SK-N-SH (cell line): ENCODE data around the gene ARHGAP11A. TPM values are rescaled to one million over a fixed set of nuclear protein-coding genes. Genes with fewer than 3 reads are reported as not detected.
"Not testable (repeated sequence)": the region's sequence is repeated elsewhere in the genome, so short reads cannot be mapped to it uniquely, and the experiment has no call there.

Experiments used
- CTCF ChIA-PET: fragments of 300-600, 350-600 bp; formaldehyde crosslinking; extraction: SDS; loops from one replicate; lab custom pipeline; 2021; lab: Yijun Ruan, JAX
- POLR2A ChIA-PET: fragments of 350-600 bp; sonication (Branson Sonifier 250); formaldehyde crosslinking; extraction: SDS; loops from one replicate; lab custom pipeline; 2020; ENCODE audit warnings: antibody characterized with exemption, inconsistent platforms; lab: Yijun Ruan, JAX
- DNase-seq: peaks from one replicate; pipeline ENCODE4 v3.0.0; 2012
- H2AFZ ChIP-seq: fragments of 200-600 bp; sonication (generic); 2 replicates; pipeline ENCODE4 v1.8.1; 2016; ENCODE audit warnings: antibody characterized with exemption, mild to moderate bottlenecking, low read depth
- H3F3A ChIP-seq: fragments of 200-600 bp; sonication (generic); replicated peaks from 2 replicates; pipeline ENCODE3; 2016; ENCODE audit warnings: antibody characterized with exemption, mild to moderate bottlenecking; ENCODE audit not compliant: insufficient read depth
- H3K27ac ChIP-seq, 2 experiments: fragments of 200-500 bp in 1 of 2; fragments of 200-600 bp in 1 of 2; sonication (Bioruptor generic) in 1 of 2; sonication (generic), shearing (Covaris generic) in 1 of 2; 2 replicates each; pipeline versions ENCODE4 v1.5.1 to v1.6.1; 2014 to 2016; ENCODE audit warnings: low read depth in 2 of 2, inconsistent platforms in 1 of 2, low read length in 1 of 2, mild to moderate bottlenecking in 1 of 2, mixed read lengths in 1 of 2
- H3K27me3 ChIP-seq: fragments of 200-600 bp; sonication (generic), shearing (Covaris generic); 2 replicates; pipeline ENCODE4 v1.6.1; 2016; ENCODE audit warnings: mixed run types; ENCODE audit not compliant: insufficient read depth
- H3K36me3 ChIP-seq, 2 experiments: fragments of 200-500 bp in 1 of 2; fragments of 200-600 bp in 1 of 2; sonication (Bioruptor generic) in 1 of 2; sonication (generic) in 1 of 2; replicated peaks in 1 of 2; 2 replicates each; pipeline versions ENCODE3 to v1.5.1; 2014 to 2016; ENCODE audit warnings: low read length in 1 of 2, mild to moderate bottlenecking in 1 of 2; ENCODE audit not compliant: insufficient read depth in 2 of 2, control insufficient read depth in 1 of 2
- H3K4me1 ChIP-seq, 2 experiments: fragments of 200-500 bp in 1 of 2; fragments of 200-600 bp in 1 of 2; sonication (Bioruptor generic) in 1 of 2; sonication (generic), shearing (Covaris generic) in 1 of 2; 2 replicates each; pipeline versions ENCODE4 v1.5.1 to v1.6.1; 2014 to 2016; ENCODE audit warnings: low read depth in 1 of 2, low read length in 1 of 2, mixed run types in 1 of 2; ENCODE audit not compliant: insufficient read depth in 2 of 2, control insufficient read depth in 1 of 2
- H3K4me2 ChIP-seq: fragments of 200-600 bp; sonication (generic), shearing (Covaris generic); 2 replicates; pipeline ENCODE4 v1.6.1; 2017; ENCODE audit warnings: mixed run types
- H3K4me3 ChIP-seq, 2 experiments: fragments of 200-500 bp in 1 of 2; fragments of 200-600 bp in 1 of 2; sonication (Bioruptor generic) in 1 of 2; sonication (generic), shearing (Covaris generic) in 1 of 2; 2 replicates each; pipeline versions ENCODE4 v1.5.1 to v1.8.1; 2014 to 2016; ENCODE audit warnings: low read depth in 2 of 2, inconsistent platforms in 1 of 2, low read length in 1 of 2, mild to moderate bottlenecking in 1 of 2, mixed read lengths in 1 of 2, moderate library complexity in 1 of 2
- H3K79me2 ChIP-seq: fragments of 200-600 bp; sonication (generic); 2 replicates; pipeline ENCODE4 v1.8.1; 2017; ENCODE audit warnings: mild to moderate bottlenecking; ENCODE audit not compliant: insufficient read depth
- H3K9ac ChIP-seq: fragments of 200-600 bp; sonication (generic); 2 replicates; pipeline ENCODE4 v1.6.1; 2017; ENCODE audit warnings: mixed run types
- H3K9me2 ChIP-seq: fragments of 200-600 bp; sonication (generic); 2 replicates; pipeline ENCODE4 v1.6.1; 2017; ENCODE audit warnings: mixed run types
- H3K9me3 ChIP-seq: fragments of 200-600 bp; sonication (generic); 2 replicates; pipeline ENCODE4 v1.6.1; 2017; ENCODE audit warnings: mixed run types, mild to moderate bottlenecking, moderate library complexity
- H4K20me1 ChIP-seq: fragments of 200-600 bp; sonication (generic); 2 replicates; pipeline ENCODE4 v1.6.1; 2017; ENCODE audit warnings: mild to moderate bottlenecking, mixed run types; ENCODE audit not compliant: insufficient read depth
- ELF1 ChIP-seq: IDR thresholded peaks from 2 replicates; pipeline ENCODE4 v1.4.0; 2012
- FOXM1 ChIP-seq: IDR thresholded peaks from 2 replicates; pipeline ENCODE4 v1.4.0; 2012; ENCODE audit warnings: low read depth, mild to moderate bottlenecking
- MXI1 ChIP-seq: IDR thresholded peaks from 2 replicates; pipeline ENCODE4 v1.6.1; 2012; ENCODE audit warnings: mild to moderate bottlenecking, low read depth, low read length, improper control_type of control experiment
- SIN3A ChIP-seq: IDR thresholded peaks from 2 replicates; pipeline ENCODE4 v1.6.1; 2012; ENCODE audit warnings: low read depth, mild to moderate bottlenecking, low read length, moderate library complexity, borderline replicate concordance
- TAF1 ChIP-seq: IDR thresholded peaks from 2 replicates; pipeline ENCODE4 v1.6.1; 2012; ENCODE audit warnings: low read depth, mild to moderate bottlenecking, low read length, moderate library complexity, borderline replicate concordance
- WGBS: methylation state at CpG from one replicate; pipeline ENCODE4 v1.1.6; 2017; ENCODE audit warnings: low lambda C conversion rate; 5-methylcytosine and 5-hydroxymethylcytosine counted together
- polyA plus RNA-seq, 3 experiments: library from polyadenylated mRNA; depleted of rRNA; stranded (reverse); fragments of >200 nt; gene quantifications; 2 replicates each; pipeline ENCODE4 v1.2.3, GENCODE V29; 2012
- TF ChIP-seq, protein P1 (sequence below): IDR thresholded peaks from 2 replicates; pipeline ENCODE4 v1.4.0; 2012; ENCODE audit warnings: low read depth

ARHGAP11A gene, protein sequence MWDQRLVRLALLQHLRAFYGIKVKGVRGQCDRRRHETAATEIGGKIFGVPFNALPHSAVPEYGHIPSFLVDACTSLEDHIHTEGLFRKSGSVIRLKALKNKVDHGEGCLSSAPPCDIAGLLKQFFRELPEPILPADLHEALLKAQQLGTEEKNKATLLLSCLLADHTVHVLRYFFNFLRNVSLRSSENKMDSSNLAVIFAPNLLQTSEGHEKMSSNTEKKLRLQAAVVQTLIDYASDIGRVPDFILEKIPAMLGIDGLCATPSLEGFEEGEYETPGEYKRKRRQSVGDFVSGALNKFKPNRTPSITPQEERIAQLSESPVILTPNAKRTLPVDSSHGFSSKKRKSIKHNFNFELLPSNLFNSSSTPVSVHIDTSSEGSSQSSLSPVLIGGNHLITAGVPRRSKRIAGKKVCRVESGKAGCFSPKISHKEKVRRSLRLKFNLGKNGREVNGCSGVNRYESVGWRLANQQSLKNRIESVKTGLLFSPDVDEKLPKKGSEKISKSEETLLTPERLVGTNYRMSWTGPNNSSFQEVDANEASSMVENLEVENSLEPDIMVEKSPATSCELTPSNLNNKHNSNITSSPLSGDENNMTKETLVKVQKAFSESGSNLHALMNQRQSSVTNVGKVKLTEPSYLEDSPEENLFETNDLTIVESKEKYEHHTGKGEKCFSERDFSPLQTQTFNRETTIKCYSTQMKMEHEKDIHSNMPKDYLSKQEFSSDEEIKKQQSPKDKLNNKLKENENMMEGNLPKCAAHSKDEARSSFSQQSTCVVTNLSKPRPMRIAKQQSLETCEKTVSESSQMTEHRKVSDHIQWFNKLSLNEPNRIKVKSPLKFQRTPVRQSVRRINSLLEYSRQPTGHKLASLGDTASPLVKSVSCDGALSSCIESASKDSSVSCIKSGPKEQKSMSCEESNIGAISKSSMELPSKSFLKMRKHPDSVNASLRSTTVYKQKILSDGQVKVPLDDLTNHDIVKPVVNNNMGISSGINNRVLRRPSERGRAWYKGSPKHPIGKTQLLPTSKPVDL
- 4.5 and 4.8 TPM in 2 replicates for polyA plus RNA-seq (2012; rRNA removed)
- polyA plus RNA-seq (2012; cell fraction: cytosol; rRNA removed), result 7.2 and 8.0 TPM in 2 replicates
- polyA plus RNA-seq (2012; cell fraction: nucleus; rRNA removed), result 3.5 and 4.8 TPM in 2 replicates

DNA sequence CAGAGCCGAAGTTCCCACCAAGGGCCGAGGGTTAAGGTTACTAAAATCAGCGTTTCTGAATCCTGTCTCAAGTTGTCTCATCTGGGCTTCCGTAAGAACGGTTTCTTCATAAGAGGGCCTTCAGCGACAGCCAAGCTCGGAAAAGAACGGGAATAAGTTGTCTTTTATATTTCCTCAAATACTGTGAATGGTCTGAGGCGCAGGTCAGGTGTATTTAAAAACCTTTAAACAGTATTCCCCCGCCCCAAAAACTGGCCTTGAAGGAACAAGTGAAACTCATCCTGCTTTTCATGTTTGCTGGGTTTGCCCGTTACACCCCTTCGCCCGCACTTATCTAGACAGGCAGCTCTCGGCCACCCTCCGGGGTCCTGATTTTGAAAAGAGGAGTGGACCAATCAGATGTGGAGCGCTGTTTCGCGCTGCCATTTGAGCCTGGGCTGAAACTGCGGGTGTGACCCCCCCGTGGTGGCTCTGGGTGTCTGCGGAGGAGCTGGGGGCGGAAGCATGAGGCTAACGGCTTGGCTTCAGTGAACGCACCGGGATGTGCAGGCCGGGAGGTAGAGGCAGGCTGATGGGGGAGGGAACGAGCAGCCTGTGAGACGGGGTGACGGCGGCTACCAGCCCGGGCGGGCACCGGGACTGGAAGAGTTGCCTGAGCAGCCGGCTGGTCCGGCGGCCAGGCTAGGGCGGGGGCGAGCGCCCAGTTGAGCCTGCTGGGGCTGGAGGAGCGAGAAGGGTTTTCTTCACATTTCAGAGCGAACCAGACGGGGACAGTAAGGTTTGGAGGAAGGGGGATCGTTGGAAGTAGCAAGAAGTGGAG lies at the start of gene ARHGAP11A:
ARHGAP11A (plus strand) TSS at position 454 of the 820 bp plus-strand sequence. CDS start 708 bp downstream, outside the sequence.
- Histone ChIP-seq H3K4me3 (peak within 1 kb of the TSS; percentile 57 to 74), H3K9ac (peak within 1 kb of the TSS; percentile 87), H3K4me2 (peak within 1 kb of the TSS; percentile 82), H2AFZ (peak within 1 kb of the TSS; percentile 72; the same call in 1 of the 2 replicates), H3K27ac (peak within 1 kb of the TSS; percentile 69 to 81), H3K79me2 (peaks cover 45% of the 10 kb centered on the region)
- H3K27me3 ChIP-seq, H3K9me3 ChIP-seq, H4K20me1 ChIP-seq, H3K4me1 ChIP-seq, H3K9me2 ChIP-seq, H3F3A ChIP-seq, H3K36me3 ChIP-seq, CTCF ChIA-PET: not testable (repeated sequence)
- POLR2A ChIA-PET, result interaction anchor here (0.6 kb wide), 1 partner anchor 1990 kb away, joined by 4 read pairs; the partner anchor contains the start of gene ARHGAP11B
- WGBS, result under 1% methylated on average over 26 of the region's 43 CpGs
- DNase-seq, result peak; percentile 35
- TF ChIP-seq, protein P1, sequence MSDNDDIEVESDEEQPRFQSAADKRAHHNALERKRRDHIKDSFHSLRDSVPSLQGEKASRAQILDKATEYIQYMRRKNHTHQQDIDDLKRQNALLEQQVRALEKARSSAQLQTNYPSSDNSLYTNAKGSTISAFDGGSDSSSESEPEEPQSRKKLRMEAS, result peak; percentile 55
- TF ChIP-seq MXI1 (peak; percentile 90), ELF1 (peak; percentile 45), TAF1 (peak; percentile 27; the same call in 1 of the 2 replicates), SIN3A (peak; percentile 55), FOXM1 (peak; percentile 90)

DNA sequence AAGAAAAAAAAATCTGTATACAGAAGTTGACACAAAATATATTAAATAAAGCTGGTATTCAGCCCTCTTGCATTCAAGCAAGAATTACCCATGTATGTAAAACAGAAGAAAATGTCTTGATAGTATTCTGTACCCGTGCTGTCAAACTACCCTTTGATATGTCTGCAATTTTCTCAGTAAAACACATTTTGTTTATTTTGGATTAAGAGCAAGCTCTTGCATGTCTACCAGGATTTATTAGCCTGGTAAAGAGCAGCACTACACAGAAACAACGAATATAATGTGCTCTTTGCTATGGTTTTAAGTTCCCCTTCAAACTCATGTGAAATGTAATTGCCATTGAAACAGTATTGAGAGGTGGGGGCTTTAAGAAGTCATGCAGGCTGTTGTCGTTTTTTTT lies 46.3 kb upstream of the ARHGAP11A start:
- POLR2A ChIA-PET, H3K27ac ChIP-seq, H3K79me2 ChIP-seq, DNase-seq, H3K4me3 ChIP-seq, H3K27me3 ChIP-seq, CTCF ChIA-PET, H3K9ac ChIP-seq, H2AFZ ChIP-seq, H3F3A ChIP-seq, H3K9me3 ChIP-seq, H3K4me1 ChIP-seq, H4K20me1 ChIP-seq, H3K36me3 ChIP-seq, H3K4me2 ChIP-seq, H3K9me2 ChIP-seq: not testable (repeated sequence)
- 37% methylated on average over 2 of the region's 3 CpGs for WGBS

DNA sequence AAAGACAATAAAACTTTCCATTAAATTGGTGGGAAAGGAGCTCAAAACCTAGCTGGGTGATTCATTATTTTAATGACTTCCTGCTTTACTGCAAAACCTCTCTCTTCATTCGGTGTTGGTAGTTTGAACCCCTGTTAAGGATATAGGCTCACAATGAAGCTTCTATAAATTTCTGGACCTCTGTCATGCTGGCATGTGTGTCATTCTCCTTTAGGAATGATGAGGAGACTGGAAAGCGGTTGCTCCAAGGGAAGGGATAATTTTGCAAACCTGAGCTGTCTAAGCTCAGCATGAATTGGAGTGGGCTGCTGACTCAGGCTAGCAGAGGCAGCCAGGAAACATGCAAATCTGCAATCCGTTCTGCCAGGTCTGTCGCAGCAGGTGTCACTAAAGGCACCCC lies 36.8 kb upstream of the ARHGAP11A start:
- H3K4me3 ChIP-seq, H3K27ac ChIP-seq, H4K20me1 ChIP-seq, H3K36me3 ChIP-seq, H3F3A ChIP-seq, H3K27me3 ChIP-seq, POLR2A ChIA-PET, H3K9me2 ChIP-seq, H3K79me2 ChIP-seq, DNase-seq, H3K9me3 ChIP-seq, CTCF ChIA-PET, H3K9ac ChIP-seq, H3K4me2 ChIP-seq, H3K4me1 ChIP-seq, H2AFZ ChIP-seq: not testable (repeated sequence)
- 49% methylated on average over 2 of the region's 4 CpGs for WGBS

DNA sequence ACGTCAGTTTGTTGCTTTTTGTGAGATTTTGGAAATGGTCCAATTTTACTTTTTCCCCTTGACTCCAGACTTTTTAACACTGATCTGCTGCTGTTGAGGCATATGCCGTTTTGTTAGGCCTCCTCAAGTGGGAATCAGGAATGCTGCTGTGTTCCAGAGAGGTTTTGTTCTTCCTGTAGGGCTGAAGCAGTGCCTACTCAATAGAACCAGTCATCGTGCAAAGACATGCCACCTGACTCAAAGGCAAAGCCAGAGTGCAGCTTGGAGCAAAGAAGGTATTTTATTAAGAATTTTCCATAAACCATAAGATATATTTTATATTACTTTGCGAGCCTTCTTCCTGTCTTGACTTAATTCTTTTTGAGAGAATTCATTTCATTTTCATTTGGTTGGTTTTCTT lies 29.5 kb upstream of the ARHGAP11A start:
- H3K9me3 ChIP-seq, DNase-seq, H3K79me2 ChIP-seq, H2AFZ ChIP-seq, H3K9me2 ChIP-seq, H3K36me3 ChIP-seq, H3K9ac ChIP-seq, H3F3A ChIP-seq, CTCF ChIA-PET, H3K4me2 ChIP-seq, H4K20me1 ChIP-seq, H3K27me3 ChIP-seq, POLR2A ChIA-PET, H3K27ac ChIP-seq, H3K4me3 ChIP-seq, H3K4me1 ChIP-seq: not testable (repeated sequence)
- WGBS, result 86% methylated on average over 2 of the region's 4 CpGs
